Suprapubic skin (tissue), 3 donors: Measurements from ENCODE around the gene CDH4.

Experiments used
- POLR2A ChIP-seq, 2 donors: fragments of 450-650 bp; IDR thresholded peaks; one replicate each; pipeline ENCODE4 v1.6.1; 2017; ENCODE audit warnings: antibody characterized with exemption in 2 of 2, mild to moderate bottlenecking in 2 of 2, moderate library complexity in 2 of 2
- TF ChIP-seq, protein P1 (sequence below), 2 donors: fragments of 200-600 bp in 1 of 2; fragments of 450-650 bp in 1 of 2; sonication (generic) in 1 of 2; IDR thresholded peaks; one replicate each; pipeline ENCODE4 v1.5.1; 2016 to 2019; ENCODE audit warnings: antibody characterized with exemption in 2 of 2, mild to moderate bottlenecking in 1 of 2, moderate library complexity in 1 of 2

DNA sequence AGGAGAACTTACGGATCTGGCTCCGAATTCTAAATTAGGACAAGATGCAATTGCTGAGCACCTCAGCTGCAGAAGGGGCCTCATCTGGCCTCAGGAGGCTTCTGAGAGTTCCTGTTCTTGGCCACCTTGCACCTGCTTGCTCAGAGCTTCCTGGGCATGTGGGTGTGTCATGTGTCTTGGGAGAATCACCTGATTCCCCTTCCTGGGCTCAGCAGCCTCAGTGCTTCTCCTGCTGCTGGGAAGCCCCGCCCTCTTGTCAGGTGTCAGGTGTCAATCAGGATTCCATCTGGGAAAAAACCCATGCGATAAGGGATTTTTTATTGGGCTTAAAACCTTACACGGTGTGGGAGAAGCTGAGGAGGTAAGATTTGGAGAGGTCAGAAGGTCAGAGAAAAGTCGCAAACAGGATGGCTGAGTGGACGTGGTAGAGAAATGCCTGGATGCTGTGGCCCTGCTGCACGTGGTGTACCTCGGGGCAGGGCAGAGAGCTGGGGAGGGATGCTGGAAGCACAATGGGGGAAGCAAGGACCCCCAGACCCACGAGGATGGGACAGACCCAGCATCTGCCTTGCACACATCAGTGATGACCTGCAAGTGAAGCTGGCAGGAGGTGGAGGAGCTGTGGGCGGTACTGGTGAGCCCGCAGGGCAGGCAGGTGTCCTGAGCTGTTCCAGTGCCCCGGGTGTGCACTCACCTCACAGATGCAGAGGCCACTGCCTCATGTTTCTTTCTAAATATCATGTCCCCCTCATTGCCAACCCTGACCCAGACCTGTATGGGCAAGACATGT is 170.8 kb downstream of the CDH4 start:
- TF ChIP-seq POLR2A (IDR thresholded peaks at IDR 0.05): no peak
- TF ChIP-seq, protein P1, sequence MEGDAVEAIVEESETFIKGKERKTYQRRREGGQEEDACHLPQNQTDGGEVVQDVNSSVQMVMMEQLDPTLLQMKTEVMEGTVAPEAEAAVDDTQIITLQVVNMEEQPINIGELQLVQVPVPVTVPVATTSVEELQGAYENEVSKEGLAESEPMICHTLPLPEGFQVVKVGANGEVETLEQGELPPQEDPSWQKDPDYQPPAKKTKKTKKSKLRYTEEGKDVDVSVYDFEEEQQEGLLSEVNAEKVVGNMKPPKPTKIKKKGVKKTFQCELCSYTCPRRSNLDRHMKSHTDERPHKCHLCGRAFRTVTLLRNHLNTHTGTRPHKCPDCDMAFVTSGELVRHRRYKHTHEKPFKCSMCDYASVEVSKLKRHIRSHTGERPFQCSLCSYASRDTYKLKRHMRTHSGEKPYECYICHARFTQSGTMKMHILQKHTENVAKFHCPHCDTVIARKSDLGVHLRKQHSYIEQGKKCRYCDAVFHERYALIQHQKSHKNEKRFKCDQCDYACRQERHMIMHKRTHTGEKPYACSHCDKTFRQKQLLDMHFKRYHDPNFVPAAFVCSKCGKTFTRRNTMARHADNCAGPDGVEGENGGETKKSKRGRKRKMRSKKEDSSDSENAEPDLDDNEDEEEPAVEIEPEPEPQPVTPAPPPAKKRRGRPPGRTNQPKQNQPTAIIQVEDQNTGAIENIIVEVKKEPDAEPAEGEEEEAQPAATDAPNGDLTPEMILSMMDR (IDR thresholded peaks at IDR 0.05): no peak
